ENCODE results near the gene GALNS.

- no peak for TF ChIP-seq CTCF (conservative IDR thresholded peaks at IDR 0.05; ENCODE audit: low read length)
- no peak for TF ChIP-seq EZH2phosphoT487 (IDR thresholded peaks at IDR 0.05; ENCODE audit: borderline replicate concordance)
Measured at GRCh38 chr16:88871730-88872416, 15.1 kb upstream of the GALNS start.

Measured in Loucy (cell line).